Type B pancreatic cell (in vitro differentiated cells): Measurements from ENCODE around the gene SHKBP1. TPM values are rescaled to one million over a fixed set of nuclear protein-coding genes. Genes with fewer than 3 reads are reported as not detected.
A peak's percentile ranks its signal among the peaks of the same experiment; 100 is the strongest.

Experiments
- DNase-seq: peaks from one replicate; pipeline ENCODE4 v3.0.0; 2021; ENCODE audit warnings: mixed read lengths; ENCODE audit not compliant: unreplicated experiment; ENCODE audit errors: extremely low spot score
- H3K27ac Mint-ChIP-seq: 2 replicates; pipeline ENCODE4 v1.8.0; 2021; ENCODE audit warnings: mild to moderate bottlenecking, mixed read lengths
- H3K27me3 Mint-ChIP-seq: 2 replicates; pipeline ENCODE4 v1.8.0; 2021; ENCODE audit warnings: mixed read lengths
- H3K36me3 Mint-ChIP-seq: 2 replicates; pipeline ENCODE4 v1.8.0; 2021; ENCODE audit warnings: mixed read lengths
- H3K4me1 Mint-ChIP-seq: one replicate; pipeline ENCODE4 v1.8.0; 2021; ENCODE audit warnings: mixed read lengths; ENCODE audit not compliant: unreplicated experiment
- H3K4me3 Mint-ChIP-seq: 2 replicates; pipeline ENCODE4 v1.8.0; 2021; ENCODE audit warnings: mild to moderate bottlenecking, mixed read lengths
- H3K9me3 Mint-ChIP-seq: 2 replicates; pipeline ENCODE4 v1.8.0; 2021; ENCODE audit warnings: mixed read lengths
- CTCF ChIP-seq: fragments of 200-600 bp; sonication (generic); conservative IDR thresholded peaks from 2 replicates; pipeline ENCODE4 v1.5.0; 2021; ENCODE audit warnings: antibody characterized with exemption, mild to moderate bottlenecking
- long read RNA-seq: library from polyadenylated mRNA; unstranded; transcript quantifications from one replicate; pipeline ENCODE4 v2.0.0, GENCODE V29; 2020
- total RNA-seq: library from RNA; stranded (reverse); gene quantifications from 2 replicates; pipeline ENCODE4 v1.2.1, GENCODE V29; 2021; ENCODE audit warnings: low replicate concordance

SHKBP1 gene, protein sequence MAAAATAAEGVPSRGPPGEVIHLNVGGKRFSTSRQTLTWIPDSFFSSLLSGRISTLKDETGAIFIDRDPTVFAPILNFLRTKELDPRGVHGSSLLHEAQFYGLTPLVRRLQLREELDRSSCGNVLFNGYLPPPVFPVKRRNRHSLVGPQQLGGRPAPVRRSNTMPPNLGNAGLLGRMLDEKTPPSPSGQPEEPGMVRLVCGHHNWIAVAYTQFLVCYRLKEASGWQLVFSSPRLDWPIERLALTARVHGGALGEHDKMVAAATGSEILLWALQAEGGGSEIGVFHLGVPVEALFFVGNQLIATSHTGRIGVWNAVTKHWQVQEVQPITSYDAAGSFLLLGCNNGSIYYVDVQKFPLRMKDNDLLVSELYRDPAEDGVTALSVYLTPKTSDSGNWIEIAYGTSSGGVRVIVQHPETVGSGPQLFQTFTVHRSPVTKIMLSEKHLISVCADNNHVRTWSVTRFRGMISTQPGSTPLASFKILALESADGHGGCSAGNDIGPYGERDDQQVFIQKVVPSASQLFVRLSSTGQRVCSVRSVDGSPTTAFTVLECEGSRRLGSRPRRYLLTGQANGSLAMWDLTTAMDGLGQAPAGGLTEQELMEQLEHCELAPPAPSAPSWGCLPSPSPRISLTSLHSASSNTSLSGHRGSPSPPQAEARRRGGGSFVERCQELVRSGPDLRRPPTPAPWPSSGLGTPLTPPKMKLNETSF
- 54.6 and 55.4 TPM in 2 replicates for total RNA-seq
- long read RNA-seq, transcript SHKBP1-201 (18 exons, 2,363 nt): major isoform, 32 of 43 reads
- long read RNA-seq, partial matches to known transcripts: 3 of 43 reads
- long read RNA-seq, other reads (novel, unspliced or antisense): 8 of 43 reads

DNA sequence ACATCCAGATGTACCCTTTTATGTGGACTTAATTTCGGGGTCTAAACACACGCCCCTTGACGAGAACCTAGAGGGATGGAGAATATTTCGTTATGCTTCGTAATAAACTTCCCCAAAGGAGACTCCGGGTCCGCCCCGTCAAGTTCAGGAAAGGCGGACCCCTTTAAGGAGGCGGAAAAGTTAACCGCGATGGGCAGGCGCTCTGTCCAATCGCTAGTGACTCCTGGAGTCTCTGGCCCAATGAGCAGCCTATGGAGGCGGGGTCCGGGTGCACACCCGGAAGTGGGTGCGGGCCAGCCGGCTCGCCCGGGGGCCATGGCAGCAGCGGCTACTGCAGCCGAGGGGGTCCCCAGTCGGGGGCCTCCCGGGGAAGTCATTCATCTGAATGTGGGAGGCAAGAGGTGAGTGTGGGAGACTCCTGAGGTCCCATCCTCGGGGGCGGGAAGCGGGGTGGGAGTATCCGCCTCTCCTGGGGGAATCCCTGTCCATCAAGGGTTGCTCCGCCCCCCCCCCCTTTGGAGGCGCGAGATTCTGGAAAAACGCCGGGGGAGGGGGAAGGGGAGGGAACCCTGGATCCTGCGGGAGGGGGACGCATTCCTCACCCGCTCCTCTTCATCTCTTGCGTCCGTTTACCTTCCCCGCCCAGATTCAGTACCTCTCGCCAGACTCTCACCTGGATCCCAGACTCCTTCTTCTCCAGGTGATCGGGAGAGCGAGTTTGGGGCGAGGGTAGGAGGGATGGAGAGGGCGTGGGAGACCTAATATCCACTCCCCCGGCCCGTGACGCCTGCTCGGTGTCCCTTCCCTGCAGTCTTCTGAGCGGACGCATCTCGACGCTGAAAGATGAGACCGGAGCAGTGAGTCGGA is at the start of gene SHKBP1:
Gene SHKBP1, plus strand, starts transcription at position 289 of the 867 bp plus-strand sequence. Its CDS starts 27 bp downstream, at position 316.
- Mint-ChIP-seq H3K4me1 (no peaks in the 10 kb centered on the region), H3K36me3 (no peaks in the 10 kb centered on the region), H3K9me3 (no peaks in the 10 kb centered on the region), H3K27me3 (no peaks in the 10 kb centered on the region), H3K27ac (no peak within 1 kb of the TSS), H3K4me3 (peak within 1 kb of the TSS; percentile 90)
- peak; percentile 94 for DNase-seq
- no peak for TF ChIP-seq CTCF

- peaks cover 6% of the 10 kb centered on the region for H3K4me1 Mint-ChIP-seq
- H3K4me3 Mint-ChIP-seq: peak overlapping the region; percentile 61
- no peak overlapping the region for H3K27ac Mint-ChIP-seq
- no peak for TF ChIP-seq CTCF
- no peaks in the 10 kb centered on the region for H3K36me3 Mint-ChIP-seq
- DNase-seq: no peak
- peaks cover 55% of the 10 kb centered on the region for H3K27me3 Mint-ChIP-seq
- H3K9me3 Mint-ChIP-seq: no peaks in the 10 kb centered on the region
Observed at GRCh38 chr19:40528078-40528477, 48.6 kb upstream of the SHKBP1 start.

GRCh38 chr19:40528533-40529092 is 48.1 kb upstream of the SHKBP1 start:
- DNase-seq: no peak
- Mint-ChIP-seq H3K9me3 (no peaks in the 10 kb centered on the region), H3K36me3 (no peaks in the 10 kb centered on the region), H3K27ac (no peak overlapping the region), H3K4me1 (peaks cover 6% of the 10 kb centered on the region), H3K4me3 (peak overlapping the region; percentile 61), H3K27me3 (peaks cover 56% of the 10 kb centered on the region)
- TF ChIP-seq CTCF: no peak

- peak overlapping the region; percentile 15 for H3K27ac Mint-ChIP-seq
Observed at GRCh38 chr19:40529093-40529954, 47.3 kb upstream of the SHKBP1 start.

More at GRCh38 chr19:40529093-40529954, 47.3 kb upstream of the SHKBP1 start:
- H3K36me3 Mint-ChIP-seq: no peaks in the 10 kb centered on the region
- no peaks in the 10 kb centered on the region for H3K9me3 Mint-ChIP-seq
- peaks cover 58% of the 10 kb centered on the region for H3K27me3 Mint-ChIP-seq
- peaks cover 6% of the 10 kb centered on the region for H3K4me1 Mint-ChIP-seq
- peak; percentile 98 for TF ChIP-seq CTCF
- DNase-seq: peak; percentile 88
- H3K4me3 Mint-ChIP-seq: peak overlapping the region; percentile 83
